Measurements from ENCODE around the gene ERCC2.

Gene ERCC2

DNA sequence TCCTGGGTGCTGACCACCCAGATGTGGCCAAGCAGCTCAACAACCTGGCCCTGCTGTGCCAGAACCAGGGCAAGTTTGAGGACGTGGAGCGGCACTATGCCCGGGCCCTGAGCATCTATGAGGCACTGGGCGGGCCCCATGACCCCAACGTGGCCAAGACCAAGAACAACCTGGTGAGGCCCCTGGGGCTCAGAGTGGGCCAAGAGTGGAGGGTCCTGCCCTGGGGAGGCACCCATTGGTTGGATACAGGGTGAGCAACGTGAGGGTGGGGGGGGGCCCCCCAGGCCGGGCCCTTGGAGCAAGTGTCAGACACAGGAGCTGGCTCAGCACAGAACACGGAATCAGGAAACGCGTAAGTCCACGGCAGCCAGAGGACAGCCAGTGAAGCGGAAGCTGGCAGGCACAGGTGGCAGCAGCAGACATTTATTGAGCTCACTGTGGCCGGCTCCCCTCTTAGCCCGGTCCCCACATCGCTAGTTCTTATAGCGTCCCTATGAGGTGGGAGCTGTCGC is 20.9 kb downstream of the ERCC2 start:
- no peak overlapping the region for H3K4me3 ChIP-seq (ENCODE audit: low read length)
- DNase-seq (ENCODE audit: low read depth), result no peak
- TF ChIP-seq, protein P1, sequence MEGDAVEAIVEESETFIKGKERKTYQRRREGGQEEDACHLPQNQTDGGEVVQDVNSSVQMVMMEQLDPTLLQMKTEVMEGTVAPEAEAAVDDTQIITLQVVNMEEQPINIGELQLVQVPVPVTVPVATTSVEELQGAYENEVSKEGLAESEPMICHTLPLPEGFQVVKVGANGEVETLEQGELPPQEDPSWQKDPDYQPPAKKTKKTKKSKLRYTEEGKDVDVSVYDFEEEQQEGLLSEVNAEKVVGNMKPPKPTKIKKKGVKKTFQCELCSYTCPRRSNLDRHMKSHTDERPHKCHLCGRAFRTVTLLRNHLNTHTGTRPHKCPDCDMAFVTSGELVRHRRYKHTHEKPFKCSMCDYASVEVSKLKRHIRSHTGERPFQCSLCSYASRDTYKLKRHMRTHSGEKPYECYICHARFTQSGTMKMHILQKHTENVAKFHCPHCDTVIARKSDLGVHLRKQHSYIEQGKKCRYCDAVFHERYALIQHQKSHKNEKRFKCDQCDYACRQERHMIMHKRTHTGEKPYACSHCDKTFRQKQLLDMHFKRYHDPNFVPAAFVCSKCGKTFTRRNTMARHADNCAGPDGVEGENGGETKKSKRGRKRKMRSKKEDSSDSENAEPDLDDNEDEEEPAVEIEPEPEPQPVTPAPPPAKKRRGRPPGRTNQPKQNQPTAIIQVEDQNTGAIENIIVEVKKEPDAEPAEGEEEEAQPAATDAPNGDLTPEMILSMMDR (IDR thresholded peaks at IDR 0.05; ENCODE audit: insufficient read depth, low read depth, low read length, missing control alignments), result no peak

DNA sequence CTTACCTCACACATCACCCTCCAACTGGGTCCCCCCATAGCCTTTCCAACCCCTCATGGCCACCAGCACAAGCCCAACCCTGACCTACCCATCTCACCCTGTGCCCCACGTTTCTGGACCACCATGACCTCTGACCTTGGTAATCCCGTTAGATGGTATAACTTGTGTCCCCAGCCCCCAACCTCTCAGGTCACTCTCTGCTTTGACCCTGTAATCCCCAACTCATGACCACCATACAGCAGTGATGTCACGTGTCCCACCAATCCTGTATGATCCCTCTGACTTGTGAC is 21.3 kb downstream of the ERCC2 start:
- H3K4me3 ChIP-seq (ENCODE audit: low read length), result no peak overlapping the region
- DNase-seq (ENCODE audit: low read depth), result no peak
- TF ChIP-seq, protein P1 (IDR thresholded peaks at IDR 0.05; ENCODE audit: insufficient read depth, low read depth, low read length, missing control alignments), result no peak

DNA sequence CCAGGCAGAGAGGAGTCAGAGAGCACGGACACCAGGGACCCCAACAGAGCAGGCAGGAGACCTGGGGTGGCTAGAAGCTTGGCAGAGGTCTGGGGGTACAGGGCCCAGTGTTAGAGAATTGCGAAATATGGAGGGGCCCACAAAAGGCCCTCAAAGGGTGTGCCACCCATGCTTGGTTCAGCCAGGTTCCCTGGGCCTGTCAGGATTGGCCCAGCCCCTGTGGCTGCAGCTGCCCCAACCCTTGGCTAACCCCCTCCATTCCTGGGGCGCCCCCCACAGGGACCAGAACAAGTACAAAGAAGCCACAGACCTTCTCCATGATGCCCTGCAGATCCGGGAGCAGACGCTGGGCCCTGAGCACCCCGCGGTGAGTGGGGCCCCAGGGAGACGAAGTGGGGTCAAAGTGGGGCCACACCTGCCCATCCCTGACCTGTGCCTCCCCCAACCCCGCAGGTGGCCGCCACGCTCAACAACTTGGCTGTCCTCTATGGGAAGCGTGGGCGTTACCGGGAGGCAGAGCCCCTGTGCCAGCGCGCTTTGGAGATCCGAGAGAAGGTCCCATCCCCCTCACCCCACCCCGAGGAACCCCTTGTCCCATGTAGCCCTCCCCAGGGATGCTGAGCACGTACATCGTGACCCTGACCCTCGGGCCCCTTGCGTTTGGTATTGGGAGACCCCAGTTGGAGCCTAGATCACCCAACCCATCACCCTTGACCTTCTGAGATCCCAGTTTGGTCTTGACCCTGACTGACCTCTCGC is 21.8 kb downstream of the ERCC2 start:
- TF ChIP-seq, protein P1 (IDR thresholded peaks at IDR 0.05; ENCODE audit: insufficient read depth, low read depth, low read length, missing control alignments), result no peak
- no peak for DNase-seq (ENCODE audit: low read depth)
- H3K4me3 ChIP-seq (ENCODE audit: low read length), result no peak overlapping the region

DNA sequence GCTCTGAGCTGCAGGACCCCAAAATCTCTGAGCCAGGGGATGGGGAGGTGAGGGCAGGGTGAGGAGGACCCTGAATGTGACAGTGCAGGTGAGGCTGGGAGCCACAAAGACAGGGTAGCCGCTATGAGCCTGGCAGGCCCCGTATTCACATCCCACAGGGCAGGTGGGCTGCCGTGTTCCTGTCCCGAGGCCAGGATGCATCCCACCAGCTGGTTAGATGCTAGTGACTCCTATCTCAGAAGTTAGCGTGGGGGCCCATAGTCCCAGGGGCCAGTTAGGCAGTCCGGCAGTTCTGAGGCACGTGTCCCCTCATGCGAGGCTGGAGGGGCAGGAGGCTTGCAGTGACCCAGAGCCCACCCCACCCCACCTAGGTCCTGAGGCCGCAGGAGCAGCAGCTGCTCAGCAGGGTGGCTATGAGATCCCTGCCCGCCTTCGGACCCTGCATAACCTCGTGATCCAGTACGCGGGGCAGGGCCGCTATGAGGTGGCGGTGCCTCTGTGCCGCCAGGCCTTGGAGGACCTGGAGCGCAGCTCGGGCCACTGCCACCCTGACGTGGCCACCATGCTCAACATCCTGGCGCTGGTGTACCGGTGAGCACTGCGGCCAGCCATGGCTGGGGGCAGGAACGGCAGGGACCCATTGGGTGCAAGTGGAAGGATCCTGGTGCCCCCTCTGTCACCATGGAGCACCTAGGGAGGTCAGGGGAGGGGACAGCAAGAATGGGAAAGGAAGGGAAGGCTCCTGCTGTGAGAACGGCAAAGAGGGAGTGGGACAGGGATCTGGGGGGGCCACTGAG is 22.6 kb downstream of the ERCC2 start:
- no peak overlapping the region for H3K4me3 ChIP-seq (ENCODE audit: low read length)
- DNase-seq (ENCODE audit: low read depth), result no peak
- TF ChIP-seq, protein P1 (IDR thresholded peaks at IDR 0.05; ENCODE audit: insufficient read depth, low read depth, low read length, missing control alignments), result no peak

DNA sequence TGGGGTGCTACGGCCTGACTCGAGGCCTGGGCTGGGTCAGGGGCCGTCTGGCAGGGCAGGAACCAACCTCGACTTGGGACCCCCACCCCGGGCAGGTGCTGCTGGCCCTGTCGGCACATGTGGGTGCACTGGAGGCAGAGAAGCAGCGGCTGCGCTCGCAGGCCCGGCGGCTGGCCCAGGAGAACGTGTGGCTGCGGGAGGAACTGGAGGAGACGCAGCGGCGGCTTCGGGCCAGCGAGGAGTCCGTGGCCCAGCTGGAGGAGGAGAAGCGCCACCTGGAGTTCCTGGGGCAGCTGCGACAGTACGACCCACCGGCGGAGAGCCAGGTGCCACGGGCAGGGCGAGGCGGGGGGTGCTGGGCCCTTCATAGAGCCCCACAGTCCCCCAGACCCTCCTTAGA is 23.9 kb downstream of the ERCC2 start:
- no peak overlapping the region for H3K4me3 ChIP-seq (ENCODE audit: low read length)
- TF ChIP-seq, protein P1 (IDR thresholded peaks at IDR 0.05; ENCODE audit: insufficient read depth, low read depth, low read length, missing control alignments), result no peak
- no peak for DNase-seq (ENCODE audit: low read depth)

DNA sequence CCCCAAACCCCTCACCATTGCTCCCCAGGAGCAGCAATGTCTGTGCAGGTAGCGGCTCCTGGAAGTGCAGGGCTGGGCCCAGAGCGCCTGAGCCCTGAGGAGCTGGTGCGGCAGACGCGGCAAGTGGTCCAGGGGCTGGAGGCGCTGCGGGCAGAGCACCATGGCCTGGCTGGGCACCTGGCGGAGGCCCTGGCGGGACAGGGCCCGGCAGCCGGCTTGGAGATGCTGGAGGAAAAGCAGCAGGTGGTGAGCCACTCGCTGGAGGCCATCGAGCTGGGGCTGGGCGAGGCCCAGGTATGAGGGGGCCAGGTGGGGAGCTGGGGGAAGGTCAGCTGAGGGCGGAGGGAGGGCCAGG is 24.9 kb downstream of the ERCC2 start:
- no peak for DNase-seq (ENCODE audit: low read depth)
- H3K4me3 ChIP-seq (ENCODE audit: low read length), result no peak overlapping the region
- TF ChIP-seq, protein P1 (IDR thresholded peaks at IDR 0.05; ENCODE audit: insufficient read depth, low read depth, low read length, missing control alignments), result no peak
